IPS-11a (cell line): ENCODE data around the gene MANSC4.
"Not testable (repeated sequence)": the region's sequence is repeated elsewhere in the genome, so short reads cannot be mapped to it uniquely, and the experiment has no call there.

Experiments used
- H3K4me3 ChIP-seq: one replicate; pipeline ENCODE4 v1.5.1; 2013; ENCODE audit warnings: low read depth, low read length, control low read depth

MANSC4 gene

GRCh38 chr12:27756670-27757195 is 23.3 kb downstream of the MANSC4 start:
- H3K4me3 ChIP-seq, result no peak overlapping the region

- no peak overlapping the region for H3K4me3 ChIP-seq
Measured at GRCh38 chr12:27754795-27755194, 25.2 kb downstream of the MANSC4 start.

- no peak overlapping the region for H3K4me3 ChIP-seq
Measured at GRCh38 chr12:27751386-27752047, 28.5 kb downstream of the MANSC4 start.

- no peak overlapping the region for H3K4me3 ChIP-seq
Measured at GRCh38 chr12:27747111-27747820, 32.8 kb downstream of the MANSC4 start.

- H3K4me3 ChIP-seq, result not testable (repeated sequence)
Measured at GRCh38 chr12:27745734-27746133, 34.3 kb downstream of the MANSC4 start.

GRCh38 chr12:27743601-27744000 is 36.4 kb downstream of the MANSC4 start:
- no peak overlapping the region for H3K4me3 ChIP-seq

- not testable (repeated sequence) for H3K4me3 ChIP-seq
Measured at GRCh38 chr12:27734321-27734720, 45.7 kb downstream of the MANSC4 start.

- no peak overlapping the region for H3K4me3 ChIP-seq
Measured at GRCh38 chr12:27733791-27734190, 46.2 kb downstream of the MANSC4 start.

- no peak overlapping the region for H3K4me3 ChIP-seq
Measured at GRCh38 chr12:27733052-27733656, 46.9 kb downstream of the MANSC4 start.

GRCh38 chr12:27732281-27732680 is 47.8 kb downstream of the MANSC4 start:
- no peak overlapping the region for H3K4me3 ChIP-seq

- H3K4me3 ChIP-seq, result no peak overlapping the region
Measured at GRCh38 chr12:27730097-27730588, 49.9 kb downstream of the MANSC4 start.

GRCh38 chr12:27723212-27723611 is 56.8 kb downstream of the MANSC4 start:
- H3K4me3 ChIP-seq, result no peak overlapping the region
